CD4-positive, alpha-beta T cell treated with Interleukin-4 for 1 hour (primary cell): Measurements from ENCODE around the gene CTBS.
"Not testable (repeated sequence)": the region's sequence is repeated elsewhere in the genome, so short reads cannot be mapped to it uniquely, and the experiment has no call there.

ENCODE experiments used
- DNase-seq, 2 donors: peaks; one replicate each; pipeline ENCODE4 v3.0.0-alpha.2; 2020 to 2022

CTBS gene

GRCh38 chr1:84573967-84574842 lies at the start of gene CTBS:
TSS of gene CTBS (minus strand) at chr1:84574440. CDS start at chr1:84574415, 25 bp downstream.
- peak; percentile 89 for DNase-seq

DNA sequence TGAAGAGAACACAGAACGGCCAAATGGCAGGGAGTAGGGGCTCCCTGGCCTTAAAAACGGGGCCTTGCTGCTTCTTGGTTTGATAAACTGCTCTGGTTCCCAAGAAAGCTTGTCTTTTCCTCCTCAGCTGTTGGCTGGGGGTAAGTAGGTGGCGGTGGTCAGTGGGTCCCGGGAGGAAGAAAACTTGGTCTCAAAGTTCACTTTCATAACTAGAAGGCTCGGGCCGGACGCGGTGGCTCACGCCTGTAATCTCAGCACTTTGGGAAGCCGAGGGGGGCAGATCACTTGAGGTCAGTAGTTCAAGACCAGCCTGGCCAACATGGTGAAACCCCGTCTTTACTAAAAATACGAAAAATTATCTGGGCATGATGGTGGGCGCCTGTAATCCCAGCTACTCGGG lies 47.3 kb upstream of the CTBS start:
- no peak for DNase-seq

GRCh38 chr1:84620720-84621313 lies 46.6 kb upstream of the CTBS start:
- peak; percentile 78 to 81 for DNase-seq

DNA sequence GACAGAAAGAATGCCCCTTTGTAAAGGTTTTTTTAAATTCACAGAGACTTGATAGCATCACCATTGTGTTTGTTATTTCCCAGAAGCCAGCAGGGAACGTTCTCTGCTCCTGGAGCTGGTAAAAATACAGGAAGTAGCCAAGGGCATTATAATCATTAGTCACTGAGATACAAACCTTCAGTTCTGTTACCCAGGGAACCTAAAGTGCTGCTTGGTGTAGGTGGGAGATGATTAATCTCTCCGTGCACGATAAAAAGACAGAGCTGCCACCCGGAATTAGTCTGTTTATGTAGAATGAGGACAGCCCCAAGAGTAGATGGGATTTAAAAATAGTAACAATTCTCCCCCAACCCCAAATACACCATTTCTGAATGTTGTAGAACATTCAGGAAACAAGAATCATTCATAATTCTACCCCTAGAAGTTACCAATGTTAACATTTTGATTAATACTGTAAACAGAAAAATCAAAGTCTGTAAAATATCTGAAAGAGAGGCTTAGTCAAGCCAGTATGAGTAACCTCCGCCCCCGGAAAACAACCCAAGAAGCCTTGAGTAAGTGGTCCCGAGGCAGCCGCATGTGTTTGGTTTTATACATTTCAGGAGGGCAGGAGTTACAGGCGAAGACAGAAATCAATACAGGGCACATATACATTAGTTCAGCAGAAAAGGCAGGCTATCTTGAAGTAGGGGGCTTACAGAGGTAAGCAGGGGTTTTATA lies 45.3 kb upstream of the CTBS start:
- DNase-seq: no peak

- DNase-seq: no peak
Observed at GRCh38 chr1:84617349-84617748, 43.1 kb upstream of the CTBS start.

DNA sequence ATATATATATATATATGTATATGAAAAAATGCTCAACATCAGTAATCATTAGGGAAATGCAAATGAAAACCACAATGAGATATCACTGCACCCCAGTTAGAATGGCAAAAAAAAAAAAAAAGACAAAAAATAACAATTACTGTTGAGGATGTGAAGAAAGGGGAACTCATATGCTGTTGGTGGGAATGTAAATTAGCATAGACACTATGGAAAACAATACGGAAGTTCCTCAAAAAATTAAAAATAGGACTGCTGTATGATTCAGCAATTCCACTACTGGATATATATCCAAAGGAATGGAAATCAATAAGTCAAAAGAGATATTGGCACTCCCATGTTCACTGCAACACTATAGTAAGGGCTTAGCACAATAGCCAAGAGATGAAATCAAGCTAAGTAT lies 41.5 kb upstream of the CTBS start:
- no peak for DNase-seq

- no peak for DNase-seq
Observed at GRCh38 chr1:84613887-84614286, 39.6 kb upstream of the CTBS start.

DNA sequence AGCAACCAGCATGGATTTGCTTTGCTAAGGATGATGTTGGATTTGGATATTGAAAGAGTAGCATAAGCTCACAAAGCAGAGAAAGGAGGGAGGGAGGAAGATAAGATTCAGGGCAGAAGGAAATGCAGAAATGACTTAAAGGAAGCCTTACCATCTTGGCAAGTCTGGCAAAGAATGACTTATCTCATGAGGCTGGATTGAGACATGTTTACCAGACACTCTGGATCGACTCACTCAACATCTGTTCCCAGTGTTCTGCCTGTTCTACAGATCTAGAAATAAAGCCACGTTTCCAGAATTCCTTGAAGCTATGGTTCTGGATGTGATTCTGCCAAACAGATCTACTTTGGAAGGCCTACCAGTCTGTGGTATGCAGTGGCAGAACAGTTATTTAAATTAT lies 38.8 kb upstream of the CTBS start:
- no peak for DNase-seq

DNA sequence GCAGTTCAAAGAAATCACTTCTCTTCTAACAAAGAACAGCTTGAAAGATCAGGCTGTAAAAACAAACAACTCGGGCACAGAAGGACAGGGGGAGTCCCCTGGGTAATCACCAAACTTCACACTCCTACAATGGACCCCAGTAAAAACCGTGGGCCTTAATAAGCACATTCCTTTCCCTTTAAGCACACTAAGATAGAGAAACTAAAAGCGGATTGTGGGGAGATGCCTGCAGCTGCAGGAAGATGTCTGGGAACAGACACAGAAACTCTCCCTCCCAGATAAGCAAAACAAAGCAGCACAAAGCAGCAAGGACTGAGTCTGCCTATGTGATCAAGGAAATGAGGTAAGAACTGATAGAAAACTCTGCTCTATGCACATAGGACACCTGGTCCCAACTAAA lies 37.6 kb upstream of the CTBS start:
- DNase-seq: peak in 1 of 2 donors; percentile 4

DNA sequence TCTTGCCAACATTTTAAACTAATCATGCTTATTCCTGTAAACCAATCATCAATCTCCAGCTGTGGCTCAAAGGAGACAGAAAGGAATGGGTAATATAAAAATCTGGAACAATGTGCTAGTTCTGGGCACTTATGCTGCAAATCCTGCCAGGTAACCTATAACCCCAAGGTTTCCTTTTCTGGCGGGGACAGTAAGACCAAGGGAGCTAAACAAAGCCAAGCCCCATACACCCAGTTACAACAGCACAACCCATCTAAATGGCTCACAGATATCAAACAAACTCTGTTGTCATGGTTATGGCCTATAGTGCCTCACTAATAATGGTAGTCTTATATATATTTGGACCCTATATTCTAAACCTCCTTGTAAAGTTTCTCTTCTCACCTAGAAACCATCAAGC lies 36.9 kb upstream of the CTBS start:
- DNase-seq: no peak

GRCh38 chr1:84606977-84607376 lies 32.7 kb upstream of the CTBS start:
- DNase-seq: no peak

- DNase-seq: no peak
Observed at GRCh38 chr1:84605157-84605556, 30.9 kb upstream of the CTBS start.

GRCh38 chr1:84603941-84604830 lies 29.9 kb upstream of the CTBS start:
- DNase-seq: no peak

- DNase-seq: no peak
Observed at GRCh38 chr1:84603223-84603622, 29.0 kb upstream of the CTBS start.

DNA sequence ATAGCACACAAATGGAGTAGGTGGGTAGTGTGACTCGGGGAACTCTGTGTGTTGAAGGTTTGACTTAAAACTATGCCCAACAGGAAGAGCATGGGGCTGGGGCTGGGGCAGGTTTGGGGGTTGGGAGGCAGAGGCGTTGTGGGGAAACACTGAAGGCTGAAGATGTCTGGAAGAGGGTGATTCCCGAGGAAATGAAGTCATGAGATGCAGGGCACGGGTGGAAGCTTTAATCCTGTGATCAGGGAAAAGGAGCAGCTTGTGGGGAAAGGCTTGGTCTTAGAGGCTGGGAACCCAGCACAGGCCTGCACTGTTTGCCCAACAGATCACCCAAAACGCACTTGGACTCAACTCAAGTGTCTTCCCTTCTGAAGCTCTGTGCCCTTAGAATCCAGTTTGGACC lies 26.6 kb upstream of the CTBS start:
- no peak for DNase-seq

DNA sequence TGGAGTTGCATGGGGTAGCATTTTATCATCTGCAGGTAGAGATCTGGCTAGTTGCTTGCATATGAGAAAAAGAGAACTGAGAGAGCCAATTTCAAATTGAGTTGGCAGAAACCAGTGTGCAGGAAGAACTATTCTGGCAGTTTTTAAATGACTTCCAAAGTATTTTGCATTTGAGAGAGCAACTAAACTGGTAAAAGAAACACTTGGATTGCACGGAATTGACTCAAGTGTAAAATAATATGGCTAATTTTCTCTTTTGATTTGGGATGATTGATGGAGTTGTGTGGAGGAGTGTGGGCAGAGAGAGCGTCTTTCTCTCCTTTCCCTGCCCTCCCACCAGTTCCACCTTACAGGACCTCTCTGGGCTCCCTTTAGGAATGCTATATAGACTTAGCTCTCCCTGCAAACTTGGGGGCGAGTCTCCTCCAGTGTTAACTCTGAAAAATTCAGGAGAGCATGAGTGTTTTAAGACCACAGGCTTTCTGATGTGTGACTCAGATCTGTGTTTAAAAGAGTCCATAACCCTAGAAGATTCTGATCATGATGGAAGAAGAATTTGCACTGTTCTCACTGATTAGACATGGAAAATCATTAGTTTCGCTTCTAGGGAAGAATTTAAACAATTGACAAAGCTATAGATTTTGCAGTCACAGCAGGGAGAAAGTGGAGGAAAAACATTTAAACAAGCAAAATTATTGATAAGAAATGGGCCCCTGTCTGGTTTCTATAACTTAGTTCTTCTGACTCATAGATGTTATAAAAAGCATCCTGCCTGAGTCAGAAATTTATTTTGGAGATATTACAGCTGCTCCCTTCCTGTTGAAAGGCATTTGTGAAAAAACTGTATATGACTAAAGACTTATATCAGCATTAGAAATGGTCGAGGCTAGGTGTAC lies 24.9 kb upstream of the CTBS start:
- no peak for DNase-seq

GRCh38 chr1:84598418-84598817 lies 24.2 kb upstream of the CTBS start:
- no peak for DNase-seq

- no peak for DNase-seq
Observed at GRCh38 chr1:84597011-84597410, 22.8 kb upstream of the CTBS start.

- DNase-seq: not testable (repeated sequence)
Observed at GRCh38 chr1:84594959-84595358, 20.7 kb upstream of the CTBS start.

GRCh38 chr1:84587099-84587498 lies 12.9 kb upstream of the CTBS start:
- DNase-seq: no peak

DNA sequence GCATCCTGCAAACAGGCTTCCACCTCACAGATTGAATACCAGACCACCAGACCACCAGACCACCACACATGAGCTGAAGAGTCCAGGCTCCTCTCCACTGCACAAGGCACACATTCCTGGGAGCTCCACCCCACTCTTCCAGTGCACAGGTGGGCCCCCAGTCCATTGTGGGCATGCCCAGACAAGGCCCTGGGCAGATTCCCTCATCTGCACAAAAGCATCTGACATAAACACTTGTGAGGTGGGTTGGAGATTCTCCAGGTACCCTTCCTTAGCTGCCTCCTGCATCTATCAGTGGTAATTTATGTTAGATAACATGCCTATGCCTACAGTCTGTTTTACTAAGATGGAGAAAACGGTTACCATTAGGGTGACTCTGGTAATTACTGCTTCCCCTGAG lies 11.6 kb upstream of the CTBS start:
- DNase-seq: no peak

- no peak for DNase-seq
Observed at GRCh38 chr1:84584126-84584525, 9.9 kb upstream of the CTBS start.
